ENCODE data around the gene SMAD6. TPM values are rescaled to one million over a fixed set of nuclear protein-coding genes. Genes with fewer than 3 reads are reported as not detected.

SMAD6 gene
- total RNA-seq, 1 donor from 2014 or later: 20.3 TPM

- no peaks in the 10 kb centered on the region for H3K36me3 ChIP-seq
- intact Hi-C loops (cut with micrococcal nuclease): no loop called here
- TF ChIP-seq CTCF (IDR thresholded peaks at IDR 0.05; ENCODE audit: borderline replicate concordance): no peak
- no peaks in the 10 kb centered on the region for H3K27me3 ChIP-seq (ENCODE audit: low read depth)
- peaks cover 12% of the 10 kb centered on the region for H3K9me3 ChIP-seq (replicated peaks)
- H3K27ac ChIP-seq (replicated peaks): peak overlapping the region; percentile 57
- no peak overlapping the region for H3K4me3 ChIP-seq
- no peak for DNase-seq
- peaks cover 80% of the 10 kb centered on the region for H3K4me1 ChIP-seq
Measured at GRCh38 chr15:66752078-66752477, 50.0 kb downstream of the SMAD6 start.

- no peak for DNase-seq
- Histone ChIP-seq H3K27ac (replicated peaks) (peak overlapping the region; percentile 57), H3K4me1 (peaks cover 80% of the 10 kb centered on the region), H3K9me3 (replicated peaks) (peaks cover 12% of the 10 kb centered on the region), H3K27me3 (ENCODE audit: low read depth) (no peaks in the 10 kb centered on the region), H3K4me3 (no peak overlapping the region), H3K36me3 (no peaks in the 10 kb centered on the region)
- intact Hi-C loops (cut with micrococcal nuclease): no loop called here
- no peak for TF ChIP-seq CTCF (IDR thresholded peaks at IDR 0.05; ENCODE audit: borderline replicate concordance)
Measured at GRCh38 chr15:66753687-66754377, 51.8 kb downstream of the SMAD6 start.

GRCh38 chr15:66754789-66755188 lies 52.8 kb downstream of the SMAD6 start:
- Histone ChIP-seq H3K36me3 (no peaks in the 10 kb centered on the region), H3K4me1 (peaks cover 80% of the 10 kb centered on the region)
- DNase-seq: no peak

GRCh38 chr15:66755298-66756068 lies 53.4 kb downstream of the SMAD6 start:
- H3K4me3 ChIP-seq: no peak overlapping the region
- peaks cover 80% of the 10 kb centered on the region for H3K4me1 ChIP-seq
- no peaks in the 10 kb centered on the region for H3K27me3 ChIP-seq (ENCODE audit: low read depth)
- intact Hi-C loops (cut with micrococcal nuclease): no loop called here
- no peak for TF ChIP-seq CTCF (IDR thresholded peaks at IDR 0.05; ENCODE audit: borderline replicate concordance)
- H3K27ac ChIP-seq (replicated peaks): no peak overlapping the region
- no peaks in the 10 kb centered on the region for H3K36me3 ChIP-seq
- H3K9me3 ChIP-seq (replicated peaks): peaks cover 12% of the 10 kb centered on the region
- no peak for DNase-seq

More at GRCh38 chr15:66754789-66755188, 52.8 kb downstream of the SMAD6 start:
- H3K9me3 ChIP-seq (replicated peaks): peaks cover 12% of the 10 kb centered on the region
- no peak for TF ChIP-seq CTCF (IDR thresholded peaks at IDR 0.05; ENCODE audit: borderline replicate concordance)
- no peak overlapping the region for H3K4me3 ChIP-seq
- intact Hi-C loops (cut with micrococcal nuclease): no loop called here
- H3K27ac ChIP-seq (replicated peaks): no peak overlapping the region
- no peaks in the 10 kb centered on the region for H3K27me3 ChIP-seq (ENCODE audit: low read depth)

GRCh38 chr15:66756295-66756694 lies 54.3 kb downstream of the SMAD6 start:
- no peak for DNase-seq
- Histone ChIP-seq H3K27me3 (ENCODE audit: low read depth) (no peaks in the 10 kb centered on the region), H3K27ac (replicated peaks) (no peak overlapping the region), H3K4me3 (no peak overlapping the region), H3K36me3 (no peaks in the 10 kb centered on the region), H3K9me3 (replicated peaks) (peaks cover 12% of the 10 kb centered on the region), H3K4me1 (peaks cover 80% of the 10 kb centered on the region)
- no peak for TF ChIP-seq CTCF (IDR thresholded peaks at IDR 0.05; ENCODE audit: borderline replicate concordance)
- intact Hi-C loops (cut with micrococcal nuclease): no loop called here
